ENCODE measurements around the gene KRTAP12-2. TPM values are rescaled to one million over a fixed set of nuclear protein-coding genes. Genes with fewer than 3 reads are reported as not detected.

The KRTAP12-2 gene
- total and polyA plus RNA-seq, 12 donors, result not detected

GRCh38 chr21:44657635-44658540, 8.8 kb downstream of the KRTAP12-2 start, which contains the start of gene KRTAP12-3:
Gene KRTAP12-3 (plus strand): TSS chr21:44657932. CDS start chr21:44657980, 48 bp downstream.
- Histone ChIP-seq H3K4me1 (replicated peaks in 1 of 2) (no peaks in the 10 kb centered on the region), H3K27me3 (peaks cover 3% of the 10 kb centered on the region), H3K4me3 (no peak within 1 kb of the TSS), H3K9me3 (replicated peaks in 1 of 3) (no peaks in the 10 kb centered on the region), H3K36me3 (replicated peaks in 1 of 2) (no peaks in the 10 kb centered on the region), H3K27ac (no peak within 1 kb of the TSS)
- TF ChIP-seq CTCF (IDR thresholded peaks at IDR 0.05) (no peak), POLR2A (IDR thresholded peaks at IDR 0.05) (no peak)
- intact Hi-C loops (cut with DNase I), result no loop called here
- DNase-seq, result no peak
- WGBS, 4 donors, result 67 to 78% (median 73%) methylated on average over 17 to 26 of the region's 26 CpGs

- no peak for TF ChIP-seq POLR2A (IDR thresholded peaks at IDR 0.05)
- TF ChIP-seq CTCF (IDR thresholded peaks at IDR 0.05), result no peak
- no peak for DNase-seq
- H3K27me3 ChIP-seq, result peaks cover 3% of the 10 kb centered on the region
- no peak overlapping the region for H3K27ac ChIP-seq
- no peaks in the 10 kb centered on the region for H3K36me3 ChIP-seq (replicated peaks in 1 of 2)
- H3K4me3 ChIP-seq, result no peak overlapping the region
- intact Hi-C loops (cut with DNase I), result no loop called here
- 29 to 58% (median 44%) methylated on average over 1 of the region's 1 CpG for WGBS, 4 donors
- H3K4me1 ChIP-seq (replicated peaks in 1 of 2), result no peaks in the 10 kb centered on the region
- H3K9me3 ChIP-seq (replicated peaks in 1 of 3), result no peaks in the 10 kb centered on the region
Observed at GRCh38 chr21:44656868-44657267, 9.9 kb downstream of the KRTAP12-2 start.

GRCh38 chr21:44654576-44655175, 12.1 kb downstream of the KRTAP12-2 start, which contains the start of gene KRTAP12-4:
Gene KRTAP12-4 (minus strand): TSS chr21:44654659. CDS start chr21:44654614, 45 bp downstream.
- no peak for DNase-seq
- H3K4me3 ChIP-seq, result no peak within 1 kb of the TSS
- 41 to 73% (median 63%) methylated on average over 6 to 9 of the region's 9 CpGs for WGBS, 4 donors
- H3K36me3 ChIP-seq (replicated peaks in 1 of 2), result no peaks in the 10 kb centered on the region
- no peaks in the 10 kb centered on the region for H3K4me1 ChIP-seq (replicated peaks in 1 of 2)
- intact Hi-C loops (cut with DNase I), result no loop called here
- H3K27me3 ChIP-seq, result peaks cover 3% of the 10 kb centered on the region
- H3K9me3 ChIP-seq (replicated peaks in 1 of 3), result no peaks in the 10 kb centered on the region
- H3K27ac ChIP-seq, result no peak within 1 kb of the TSS
- TF ChIP-seq CTCF (IDR thresholded peaks at IDR 0.05) (no peak), POLR2A (IDR thresholded peaks at IDR 0.05) (no peak)
